Thyroid gland (tissue), 4 donors: ENCODE data around the gene PRH1. TPM values are rescaled to one million over a fixed set of nuclear protein-coding genes. Genes with fewer than 3 reads are reported as not detected.

Source experiments
- DNase-seq, 2 donors: peaks; one replicate each; pipeline ENCODE4 v3.0.0-alpha.2; 2019
- H3K27ac ChIP-seq, 3 donors: fragments of 200-600 bp; sonication (generic); 1 replicate in 2 of 3; 2 replicates in 1 of 3; pipeline ENCODE4 v1.5.1; 2016 to 2019; ENCODE audit warnings: mild to moderate bottlenecking in 1 of 3, moderate library complexity in 1 of 3
- H3K27me3 ChIP-seq: fragments of 200-600 bp; sonication (generic); one replicate; pipeline ENCODE4 v1.5.1; 2019
- H3K36me3 ChIP-seq, 2 donors: fragments of 200-600 bp; sonication (generic); one replicate each; pipeline ENCODE4 v1.5.1; 2016 to 2019
- H3K4me1 ChIP-seq, 2 donors: fragments of 200-600 bp; sonication (generic); one replicate each; pipeline ENCODE4 v1.5.1; 2017 to 2019
- H3K4me3 ChIP-seq, 3 donors: fragments of 200-600 bp; sonication (generic); replicated peaks in 1 of 3; 1 replicate in 2 of 3; 2 replicates in 1 of 3; pipeline ENCODE4 v1.5.1; 2016; ENCODE audit warnings: mild to moderate bottlenecking in 1 of 3
- H3K9me3 ChIP-seq: fragments of 200-600 bp; sonication (generic); one replicate; pipeline ENCODE4 v1.5.1; 2017
- CTCF ChIP-seq, 6 experiments: fragments of 200-600 bp in 3 of 6; fragments of 450-650 bp in 3 of 6; sonication (generic) in 3 of 6; IDR thresholded peaks; one replicate each; pipeline ENCODE4 v1.5.1; 2016 to 2019; ENCODE audit warnings: antibody characterized with exemption in 6 of 6, mild to moderate bottlenecking in 2 of 6, inconsistent platforms in 1 of 6, moderate library complexity in 1 of 6
- POLR2A ChIP-seq, 2 donors: fragments of 450-650 bp; IDR thresholded peaks; one replicate each; pipeline ENCODE4 v1.6.1; 2017; ENCODE audit warnings: antibody characterized with exemption in 2 of 2, mild to moderate bottlenecking in 2 of 2, moderate library complexity in 1 of 2
- WGBS, 2 donors: methylation state at CpG; one replicate each; pipeline ENCODE4 v1.1.5; 2017; 5-methylcytosine and 5-hydroxymethylcytosine counted together
- intact Hi-C: fragments of 100-400 bp; cut with DNase I; formaldehyde crosslinking; loops from one replicate; pipeline ENCODE4 v1.15.1; 2023
- small RNA-seq: library from RNA; depleted of rRNA; stranded (forward); fragments of <200 nt; gene quantifications from one replicate; pipeline ENCODE3, GENCODE V24; 2016
- total RNA-seq, 4 donors: library from RNA; depleted of rRNA; stranded (reverse); fragments of >200 nt; gene quantifications; one replicate each; pipeline ENCODE4 v1.2.3, GENCODE V29; 2016

PRH1 gene
- total RNA-seq, 4 donors from 2014 or later: 35.5 to 78.8 (median 62.1) TPM

- intact Hi-C loops: no loop called here
- H3K27ac ChIP-seq: no peak within 1 kb of the TSS
- H3K36me3 ChIP-seq: no peaks in the 10 kb centered on the region
- H3K4me1 ChIP-seq: no peaks in the 10 kb centered on the region
- H3K4me3 ChIP-seq: no peak within 1 kb of the TSS
- no peaks in the 10 kb centered on the region for H3K27me3 ChIP-seq
- no peak for DNase-seq
- 94 to 97% methylated on average over 4 of the region's 4 CpGs for WGBS, 2 donors
- TF ChIP-seq CTCF (IDR thresholded peaks at IDR 0.05) (no peak), POLR2A (IDR thresholded peaks at IDR 0.05) (no peak)
- no peaks in the 10 kb centered on the region for H3K9me3 ChIP-seq
Observed at GRCh38 chr12:10849425-10849878, 34.6 kb downstream of the PRH1 start, which contains the start of gene PRR4. TSS of gene PRR4 (minus strand) at chr12:10849475. CDS start at chr12:10849437, 38 bp downstream.

- intact Hi-C loops: no loop called here
- Histone ChIP-seq H3K4me3 (no peak overlapping the region), H3K36me3 (no peaks in the 10 kb centered on the region), H3K27ac (no peak overlapping the region), H3K9me3 (no peaks in the 10 kb centered on the region), H3K27me3 (no peaks in the 10 kb centered on the region), H3K4me1 (no peaks in the 10 kb centered on the region)
- no peak for DNase-seq
- TF ChIP-seq CTCF (IDR thresholded peaks at IDR 0.05) (no peak), POLR2A (IDR thresholded peaks at IDR 0.05) (no peak)
- 34 to 67% methylated on average over 2 of the region's 2 CpGs for WGBS, 2 donors
Observed at GRCh38 chr12:10847744-10848143, 36.3 kb downstream of the PRH1 start.

GRCh38 chr12:10842862-10843261 is 41.2 kb downstream of the PRH1 start:
- H3K9me3 ChIP-seq: no peaks in the 10 kb centered on the region
- no peak for DNase-seq
- H3K4me1 ChIP-seq: no peaks in the 10 kb centered on the region
- TF ChIP-seq POLR2A (IDR thresholded peaks at IDR 0.05) (no peak), CTCF (IDR thresholded peaks at IDR 0.05) (no peak)
- 95 to 100% methylated on average over 2 of the region's 2 CpGs for WGBS, 2 donors
- no peak overlapping the region for H3K27ac ChIP-seq
- H3K36me3 ChIP-seq: no peaks in the 10 kb centered on the region
- intact Hi-C loops: no loop called here
- H3K27me3 ChIP-seq: no peaks in the 10 kb centered on the region
- H3K4me3 ChIP-seq: no peak overlapping the region

GRCh38 chr12:10838461-10838860 is 45.6 kb downstream of the PRH1 start:
- intact Hi-C loops: no loop called here
- 82 to 85% methylated on average over 3 of the region's 3 CpGs for WGBS, 2 donors
- no peak for TF ChIP-seq POLR2A (IDR thresholded peaks at IDR 0.05)
- no peak for TF ChIP-seq CTCF (IDR thresholded peaks at IDR 0.05)
- Histone ChIP-seq H3K27me3 (no peaks in the 10 kb centered on the region), H3K4me3 (no peak overlapping the region), H3K27ac (no peak overlapping the region), H3K36me3 (no peaks in the 10 kb centered on the region), H3K9me3 (no peaks in the 10 kb centered on the region), H3K4me1 (no peaks in the 10 kb centered on the region)
- no peak for DNase-seq

Small RNA genes within 50 kb of the gene (small RNA-seq; reads per million reads assigned to genes)
- not detected for gene PRR4

Other genes with a start within 250 kb of the PRH1 start
- gene STYK1, start 210.2 kb downstream of the PRH1 start, total RNA-seq: under 1 TPM in 1 of 4 donors, not detected in 3; 0.40 TPM
- gene YBX3, start 160.9 kb downstream of the PRH1 start, total RNA-seq: 100 to 1,000 TPM; 123 to 351 (median 233) TPM
- gene TAS2R7, start 81.6 kb downstream of the PRH1 start, total RNA-seq: 1 to 10 TPM in 1 of 4 donors, not detected in 3; 1.1 TPM
- under 1 TPM in 1 of 4 donors, not detected in 3; 0.49 TPM for gene TAS2R8, start 77.0 kb downstream of the PRH1 start, total RNA-seq
- not detected for gene TAS2R9, start 74.1 kb downstream of the PRH1 start, total RNA-seq
- gene TAS2R10, start 57.9 kb downstream of the PRH1 start, total RNA-seq: 1 to 10 TPM; 1.6 to 2.8 (median 2.1) TPM
- 1 to 10 TPM; 4.3 to 8.7 (median 7.8) TPM for gene PRR4, start 34.8 kb downstream of the PRH1 start, total RNA-seq
- 10 to 100 TPM in 1 of 4 donors, 1 to 10 TPM in 3; 4.3 to 15.6 (median 7.4) TPM for gene TAS2R13, start 25.3 kb upstream of the PRH1 start, total RNA-seq
- gene PRH2, start 45.0 kb upstream of the PRH1 start, total RNA-seq: not detected
- gene TAS2R14, start 55.0 kb upstream of the PRH1 start, total RNA-seq: 10 to 100 TPM in 3 of 4 donors, 1 to 10 TPM in 1; 6.8 to 26.0 (median 10.3) TPM
- 10 to 100 TPM in 2 of 4 donors, 1 to 10 TPM in 2; 3.9 to 18.4 (median 7.1) TPM for gene TAS2R50, start 102.7 kb upstream of the PRH1 start, total RNA-seq
- gene TAS2R20, start 114.0 kb upstream of the PRH1 start, total RNA-seq: 1 to 10 TPM; 6.2 to 9.8 (median 7.1) TPM
- 10 to 100 TPM in 2 of 4 donors, 1 to 10 TPM in 2; 7.0 to 12.0 (median 10.0) TPM for gene TAS2R19, start 138.4 kb upstream of the PRH1 start, total RNA-seq
- gene TAS2R31, start 147.2 kb upstream of the PRH1 start, total RNA-seq: 10 to 100 TPM in 3 of 4 donors, 1 to 10 TPM in 1; 4.9 to 30.5 (median 11.9) TPM
- 1 to 10 TPM; 2.5 to 5.1 (median 4.5) TPM for gene TAS2R46, start 178.0 kb upstream of the PRH1 start, total RNA-seq
- gene TAS2R43, start 208.1 kb upstream of the PRH1 start, total RNA-seq: 10 to 100 TPM in 2 of 4 donors, 1 to 10 TPM in 2; 2.6 to 26.2 (median 9.8) TPM